Amniotic stem cell (primary cell): Measurements from ENCODE around the gene VWA8.
"Not testable (repeated sequence)": the region's sequence is repeated elsewhere in the genome, so short reads cannot be mapped to it uniquely, and the experiment has no call there.

ENCODE experiments used
- DNase-seq: peaks from one replicate; lab custom pipeline; 2025; lab: John Stamatoyannopoulos, UW

The VWA8 gene

GRCh38 chr13:41802043-41802683, 158.7 kb downstream of the VWA8 start:
- DNase-seq: no peak

- no peak for DNase-seq
Measured at GRCh38 chr13:41791056-41791455, 169.9 kb downstream of the VWA8 start.

GRCh38 chr13:41788552-41788951, 172.4 kb downstream of the VWA8 start:
- no peak for DNase-seq

- DNase-seq: no peak
Measured at GRCh38 chr13:41785402-41786172, 175.3 kb downstream of the VWA8 start.

DNA sequence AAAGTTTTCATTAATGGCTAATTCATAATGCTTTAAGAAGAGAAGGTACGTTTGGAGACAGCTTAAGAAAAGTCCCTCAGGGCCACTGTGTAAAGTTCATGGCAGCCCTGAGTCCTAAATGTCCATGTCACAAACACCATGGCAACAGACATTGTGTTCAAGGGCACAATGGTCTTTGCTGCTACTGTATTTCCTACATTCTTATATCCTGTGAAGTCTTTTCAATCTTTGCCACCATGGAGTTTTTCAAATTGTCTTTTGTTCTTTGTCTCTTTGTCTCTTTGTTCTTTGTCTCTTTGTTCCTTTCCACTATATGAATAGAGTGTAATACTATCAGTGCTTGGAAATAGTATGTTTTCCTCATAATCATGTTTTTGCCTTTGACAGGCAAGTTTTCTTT, 178.8 kb downstream of the VWA8 start:
- DNase-seq: no peak

DNA sequence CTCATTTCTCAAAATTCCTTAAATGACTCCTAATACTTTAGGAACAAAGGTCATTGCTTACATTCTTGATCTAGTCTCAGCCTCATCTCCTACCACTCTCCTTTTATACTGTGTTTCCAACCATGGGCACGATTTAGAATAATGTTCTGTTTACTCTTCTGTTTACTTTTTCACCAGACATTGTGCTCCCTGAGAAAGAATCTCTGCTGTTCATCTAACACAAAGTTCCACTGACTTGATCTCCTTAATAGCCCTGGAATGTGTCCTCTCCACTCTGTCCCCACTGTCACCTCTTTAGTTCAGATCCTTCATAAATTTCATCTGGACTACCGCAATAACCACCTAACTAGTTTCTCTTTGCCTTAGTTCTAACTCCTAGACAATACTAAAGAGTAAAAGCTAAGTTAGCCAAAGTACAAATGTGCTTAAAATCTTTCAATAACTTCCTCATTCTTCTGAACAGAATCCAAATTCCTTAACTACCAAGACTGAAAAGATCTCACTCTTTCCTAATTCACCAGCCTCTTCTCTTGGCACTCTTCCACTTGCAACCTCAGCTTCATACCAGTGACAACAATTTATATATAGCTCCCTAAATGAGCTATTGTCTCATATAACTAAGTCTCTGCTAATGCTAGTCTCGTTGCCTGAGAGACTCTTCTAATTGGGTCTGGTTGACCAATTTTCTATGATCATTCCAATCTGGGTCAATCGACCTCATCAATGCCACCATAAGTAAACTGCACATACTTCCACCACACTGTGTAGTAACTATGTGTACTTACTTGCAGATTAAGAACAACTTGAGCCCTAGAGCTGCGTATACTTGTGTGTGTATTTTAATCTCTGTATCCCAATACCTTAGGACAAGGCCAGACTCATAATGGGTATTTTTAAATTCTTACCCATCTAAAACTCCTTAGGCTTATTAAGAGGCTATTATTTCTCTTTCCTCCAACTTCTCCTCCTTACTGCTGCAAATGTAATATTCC, 179.9 kb downstream of the VWA8 start:
- DNase-seq: peak; percentile 3

- no peak for DNase-seq
Measured at GRCh38 chr13:41775251-41775650, 185.7 kb downstream of the VWA8 start.

DNA sequence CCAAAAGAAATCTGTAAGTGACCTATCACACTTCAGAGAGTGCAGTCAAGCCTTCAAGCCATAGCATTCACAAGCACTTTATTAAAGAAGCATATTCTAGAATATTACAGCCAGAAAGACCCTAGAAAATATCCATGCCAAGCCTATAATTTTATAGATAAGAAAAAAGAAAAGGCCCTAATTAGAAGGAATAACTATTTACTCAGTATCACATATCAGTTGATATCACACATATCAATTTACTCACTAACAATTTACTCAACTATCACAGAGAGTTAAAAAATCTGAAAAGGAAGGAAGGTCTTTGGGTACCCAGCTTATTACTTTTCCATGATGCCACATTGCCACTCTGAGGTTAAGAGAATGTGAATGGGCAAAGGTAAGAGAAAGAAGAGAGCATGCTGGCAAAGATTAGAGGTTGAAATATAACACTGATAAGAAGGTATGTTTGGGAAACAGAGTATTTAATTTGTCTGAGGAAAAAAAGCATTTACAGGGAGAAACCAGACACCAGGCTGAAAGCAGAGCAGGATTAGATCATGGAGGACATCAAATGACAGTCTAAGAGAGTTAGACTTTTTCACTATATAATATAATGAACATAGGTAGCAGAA, 186.2 kb downstream of the VWA8 start:
- no peak for DNase-seq

DNA sequence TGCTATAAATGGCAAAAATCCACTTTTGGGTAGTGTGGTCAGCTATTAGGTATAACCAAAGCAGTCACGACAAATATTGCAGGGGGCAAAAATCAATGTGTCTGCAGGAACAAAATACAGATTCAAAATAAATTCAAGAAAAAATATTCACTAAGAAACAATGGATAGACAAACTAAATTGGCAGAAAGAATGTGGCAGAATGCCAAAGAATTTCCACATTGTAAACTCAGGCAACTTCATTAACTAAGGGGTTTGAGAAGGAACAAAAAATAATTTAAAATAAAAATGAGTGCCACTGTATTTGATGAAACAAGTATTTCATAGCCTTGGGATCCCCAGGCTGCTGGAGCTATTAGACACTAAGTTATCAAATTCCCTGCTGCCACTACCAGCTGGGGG, 193.1 kb downstream of the VWA8 start:
- no peak for DNase-seq

DNA sequence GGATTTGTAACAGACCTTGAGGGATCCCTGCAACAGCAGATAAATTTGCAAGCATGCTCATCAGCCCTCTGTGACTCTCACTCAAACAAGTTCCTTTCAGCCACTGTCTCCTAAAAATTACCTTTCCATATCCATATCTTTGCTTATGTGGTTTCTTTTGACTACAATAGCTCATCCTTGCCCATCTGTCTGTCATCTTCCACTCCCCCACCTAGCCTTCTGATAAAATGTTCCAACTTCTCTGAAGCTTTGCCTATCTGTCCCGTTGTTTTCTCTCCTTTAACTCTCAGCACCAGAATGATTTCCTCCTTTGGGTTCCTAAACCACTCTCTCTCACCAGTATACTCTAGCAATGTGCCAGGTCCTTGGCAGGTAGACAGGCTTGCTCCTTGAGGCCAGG, 194.5 kb downstream of the VWA8 start:
- DNase-seq: no peak

- no peak for DNase-seq
Measured at GRCh38 chr13:41765813-41766212, 195.1 kb downstream of the VWA8 start.

DNA sequence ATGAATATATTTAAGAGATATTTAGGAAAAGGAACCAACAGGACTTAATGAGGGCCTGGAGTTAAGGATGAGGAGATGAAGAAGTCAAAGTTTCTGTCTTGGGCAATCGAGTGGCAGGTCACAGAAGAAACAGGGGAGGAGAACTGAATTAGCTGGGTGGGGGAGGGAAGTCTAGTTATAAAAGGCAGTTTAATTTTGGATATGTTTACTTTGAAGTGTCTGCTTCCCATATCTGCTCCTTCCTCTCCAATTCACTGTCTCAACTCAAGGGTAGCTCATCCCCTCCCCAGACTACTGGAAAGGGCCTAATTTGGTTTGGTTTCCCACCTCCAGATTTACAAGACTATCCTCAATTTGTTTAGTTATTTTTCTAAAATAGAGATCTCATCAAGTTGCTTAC, 195.9 kb downstream of the VWA8 start:
- DNase-seq: no peak

GRCh38 chr13:41764558-41764957, 196.4 kb downstream of the VWA8 start:
- no peak for DNase-seq

GRCh38 chr13:41763782-41764181, 197.1 kb downstream of the VWA8 start:
- no peak for DNase-seq

- no peak for DNase-seq
Measured at GRCh38 chr13:41762796-41763195, 198.1 kb downstream of the VWA8 start.

DNA sequence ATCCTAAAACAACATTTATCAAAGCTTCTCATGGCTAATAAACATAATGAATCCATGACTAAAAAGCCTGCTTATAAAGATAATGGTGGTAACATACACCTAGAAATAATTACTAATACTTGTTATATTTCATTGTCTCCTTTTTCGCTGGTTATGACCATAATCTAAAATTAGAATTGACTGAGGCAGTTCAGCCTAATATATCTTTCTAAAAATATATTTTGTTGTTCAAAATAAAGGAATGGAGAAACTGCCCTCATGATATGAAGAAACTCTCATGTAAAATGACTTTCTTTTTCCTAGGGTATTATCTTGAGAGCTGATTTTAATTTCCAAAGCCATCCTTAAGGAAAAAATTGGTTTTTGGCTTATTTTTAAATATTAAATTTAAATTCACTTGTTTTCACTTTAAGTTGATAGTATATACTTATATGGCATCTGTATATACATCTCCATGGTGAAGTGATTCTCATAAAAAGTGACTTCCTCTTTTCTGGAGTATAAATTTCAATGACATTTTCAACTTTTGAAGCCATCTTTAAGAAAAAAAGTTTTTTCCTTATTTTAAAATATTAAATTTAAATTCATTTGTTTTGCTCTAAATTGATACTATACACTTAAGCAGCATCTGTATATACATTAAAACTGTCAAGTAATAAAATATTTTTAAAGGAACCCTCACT, 204.6 kb downstream of the VWA8 start:
- DNase-seq: no peak

DNA sequence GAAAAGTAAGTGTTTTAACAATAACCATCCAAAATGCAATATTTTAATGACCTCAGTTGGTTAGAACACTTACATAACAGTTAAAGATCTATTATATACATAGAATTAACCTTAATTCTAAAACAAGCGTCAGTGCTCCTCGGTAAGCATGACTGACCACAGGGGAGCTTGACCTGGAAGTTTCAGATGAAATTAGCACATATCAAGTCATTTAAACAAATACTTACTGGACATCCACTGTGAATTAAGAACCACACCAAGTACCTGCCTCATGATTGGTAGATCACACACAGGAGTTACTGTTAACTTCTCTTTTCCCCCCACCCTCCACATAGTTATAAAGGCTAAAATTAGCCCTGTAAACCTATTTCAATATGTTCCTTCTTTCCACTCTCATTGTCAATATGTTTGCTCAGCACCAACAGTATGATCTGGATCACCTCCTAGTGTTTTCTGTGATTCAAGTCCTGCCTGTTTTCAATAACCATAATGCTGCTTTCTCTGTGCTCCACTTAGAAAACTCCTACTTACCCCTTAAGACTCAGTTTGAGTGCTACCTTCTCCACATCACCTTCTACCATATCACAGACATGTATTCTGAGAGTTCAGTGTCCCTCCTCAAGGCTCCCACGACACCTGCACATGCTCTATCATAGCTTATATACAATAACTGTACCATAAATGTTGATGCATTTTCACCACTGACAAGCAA, 209.0 kb downstream of the VWA8 start:
- no peak for DNase-seq

GRCh38 chr13:41751277-41751676, 209.6 kb downstream of the VWA8 start:
- DNase-seq: peak; percentile 52

GRCh38 chr13:41746259-41746658, 214.7 kb downstream of the VWA8 start:
- DNase-seq: peak; percentile 6

DNA sequence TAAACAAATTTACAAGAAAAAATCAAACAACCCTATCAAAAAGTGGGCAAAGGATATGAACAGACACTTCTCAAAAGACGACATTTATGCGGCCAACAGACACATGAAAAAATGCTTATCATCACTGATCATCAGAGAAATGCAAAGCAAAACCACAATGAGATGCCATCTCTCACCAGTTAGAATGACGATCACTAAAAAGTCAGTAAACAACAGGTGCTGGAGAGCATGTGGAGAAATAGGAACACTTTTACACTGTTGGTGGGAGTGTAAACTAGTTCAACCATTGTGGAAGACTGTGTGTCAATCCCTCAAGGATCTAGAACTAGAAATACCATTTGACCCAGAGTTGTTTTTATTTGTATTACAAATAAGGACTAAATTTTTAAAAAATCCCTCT, 215.4 kb downstream of the VWA8 start:
- DNase-seq: not testable (repeated sequence)
